OCI-LY3 (cell line): ENCODE data around the gene GAGE12J.

Experiments
- EZH2phosphoT487 ChIP-seq: fragments of 200-600 bp; shearing (Covaris generic); IDR thresholded peaks from 2 replicates; pipeline ENCODE4 v1.6.1; 2018; ENCODE audit warnings: antibody characterized with exemption, mixed run types, low read depth
- TF ChIP-seq, protein P1 (sequence below): fragments of 200-600, 300-600 bp; sonication (generic); IDR thresholded peaks from 2 replicates; pipeline ENCODE4 v1.5.1; 2014; ENCODE audit warnings: antibody characterized with exemption, low read length, low read depth

DNA sequence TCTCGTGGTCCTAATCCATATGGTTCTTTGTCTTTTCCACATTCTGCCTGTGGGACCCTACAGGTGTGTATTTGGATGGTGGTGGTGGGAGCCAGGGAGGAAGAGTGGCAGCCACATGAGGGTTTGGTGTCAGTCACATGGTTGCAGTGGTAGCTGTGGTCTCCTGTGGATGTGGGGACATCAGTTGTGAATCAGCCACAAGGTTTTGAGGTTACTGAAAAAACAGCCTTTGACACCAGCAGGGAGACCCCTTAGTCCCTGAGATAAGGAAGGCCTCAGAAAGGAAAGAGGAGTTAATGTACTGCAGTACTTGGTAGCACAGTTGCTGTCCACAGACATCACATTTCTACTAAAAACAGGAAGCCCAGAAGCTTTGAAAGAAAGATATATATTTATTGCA lies 34.2 kb upstream of the GAGE12J start:
- TF ChIP-seq, protein P1, sequence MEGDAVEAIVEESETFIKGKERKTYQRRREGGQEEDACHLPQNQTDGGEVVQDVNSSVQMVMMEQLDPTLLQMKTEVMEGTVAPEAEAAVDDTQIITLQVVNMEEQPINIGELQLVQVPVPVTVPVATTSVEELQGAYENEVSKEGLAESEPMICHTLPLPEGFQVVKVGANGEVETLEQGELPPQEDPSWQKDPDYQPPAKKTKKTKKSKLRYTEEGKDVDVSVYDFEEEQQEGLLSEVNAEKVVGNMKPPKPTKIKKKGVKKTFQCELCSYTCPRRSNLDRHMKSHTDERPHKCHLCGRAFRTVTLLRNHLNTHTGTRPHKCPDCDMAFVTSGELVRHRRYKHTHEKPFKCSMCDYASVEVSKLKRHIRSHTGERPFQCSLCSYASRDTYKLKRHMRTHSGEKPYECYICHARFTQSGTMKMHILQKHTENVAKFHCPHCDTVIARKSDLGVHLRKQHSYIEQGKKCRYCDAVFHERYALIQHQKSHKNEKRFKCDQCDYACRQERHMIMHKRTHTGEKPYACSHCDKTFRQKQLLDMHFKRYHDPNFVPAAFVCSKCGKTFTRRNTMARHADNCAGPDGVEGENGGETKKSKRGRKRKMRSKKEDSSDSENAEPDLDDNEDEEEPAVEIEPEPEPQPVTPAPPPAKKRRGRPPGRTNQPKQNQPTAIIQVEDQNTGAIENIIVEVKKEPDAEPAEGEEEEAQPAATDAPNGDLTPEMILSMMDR = no peak
- TF ChIP-seq EZH2phosphoT487 = no peak
